Spinal cord (tissue), 10 donors: ENCODE measurements around the gene ARFRP1. TPM values are rescaled to one million over a fixed set of nuclear protein-coding genes. Genes with fewer than 3 reads are reported as not detected.

ENCODE experiments used
- DNase-seq, 6 donors: peaks; one replicate each; pipeline versions ENCODE4 v3.0.0 to v3.0.0-alpha.2; 2013 to 2015; ENCODE audit warnings: low spot score in 6 of 6, low read depth in 4 of 6
- H3K27ac ChIP-seq: one replicate; pipeline ENCODE4 v1.5.1; 2013; ENCODE audit warnings: low read depth, low read length, control low read depth
- H3K27me3 ChIP-seq: one replicate; pipeline ENCODE4 v1.6.1; 2013; ENCODE audit warnings: low read length; ENCODE audit not compliant: control insufficient read depth, insufficient read depth
- H3K36me3 ChIP-seq: one replicate; pipeline ENCODE4 v1.6.1; 2013; ENCODE audit warnings: low read length; ENCODE audit not compliant: control insufficient read depth, insufficient read depth
- H3K4me1 ChIP-seq: one replicate; pipeline ENCODE4 v1.6.1; 2013; ENCODE audit warnings: low read length; ENCODE audit not compliant: control insufficient read depth, insufficient read depth
- H3K4me3 ChIP-seq: one replicate; pipeline ENCODE4 v1.5.1; 2013; ENCODE audit warnings: low read depth, low read length, control low read depth
- H3K9me3 ChIP-seq: one replicate; pipeline ENCODE4 v1.6.1; 2013; ENCODE audit warnings: low read length; ENCODE audit not compliant: control insufficient read depth, insufficient read depth
- WGBS: methylation state at CpG from one replicate; pipeline ENCODE4 v1.1.5; 2013; ENCODE audit warnings: missing lambda C conversion rate; ENCODE audit not compliant: insufficient coverage; 5-methylcytosine and 5-hydroxymethylcytosine counted together
- polyA plus RNA-seq, 2 donors: library from polyadenylated mRNA; unstranded; fragments of 120-200 nt; gene quantifications; one replicate each; pipeline ENCODE4 v1.2.1, GENCODE V29; 2013; ENCODE audit not compliant: insufficient read length in 2 of 2
- total RNA-seq, 2 donors: library from RNA; depleted of rRNA in 1 of 2; stranded (reverse); fragments of 120-200 nt in 1 of 2; fragments of >200 nt in 1 of 2; gene quantifications; one replicate each; pipeline versions ENCODE4 v1.2.3 to v1.2.4, GENCODE V29; 2013 to 2014
- donor health status: healthy.

The ARFRP1 gene
- total and polyA plus RNA-seq, 4 donors: 19.5 to 57.8 (median 49.3) TPM

DNA sequence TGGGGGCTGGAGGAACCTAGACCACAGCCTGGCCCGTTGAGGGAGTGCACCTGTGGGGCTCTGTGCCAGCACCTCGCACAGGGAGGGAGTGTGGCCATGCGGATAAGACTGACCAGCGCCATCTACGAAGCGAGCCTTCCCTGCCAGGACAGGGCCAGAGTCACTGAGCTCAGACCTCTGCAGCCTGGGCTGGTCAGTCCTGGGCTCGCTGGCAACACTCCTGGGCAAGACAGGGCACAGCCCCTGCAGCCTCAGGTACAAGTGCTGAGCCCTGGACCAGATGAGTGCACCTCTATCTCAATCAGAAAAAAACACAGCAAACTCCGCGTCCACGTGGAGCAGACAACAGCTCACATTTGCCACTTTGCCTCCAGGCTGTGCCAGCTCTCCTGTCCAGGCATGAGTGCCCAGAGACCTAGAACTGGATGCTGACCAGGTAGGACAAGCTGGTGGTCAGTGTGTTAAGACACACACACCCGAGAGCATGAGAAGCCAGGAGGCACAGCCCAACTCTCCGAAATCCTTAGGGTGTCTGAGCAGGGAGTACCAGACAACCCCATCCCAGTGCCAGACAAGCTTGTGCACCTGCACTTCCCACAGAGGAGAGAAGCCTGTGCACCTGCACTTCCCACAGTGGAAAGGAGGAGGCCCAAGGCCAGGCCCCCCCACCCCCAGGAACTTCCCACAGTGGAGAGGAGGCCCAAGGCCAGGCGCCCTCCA is 4.9 kb downstream of the ARFRP1 start:
- Histone ChIP-seq H3K27ac (no peak overlapping the region), H3K9me3 (no peaks in the 10 kb centered on the region), H3K4me3 (no peak overlapping the region), H3K27me3 (no peaks in the 10 kb centered on the region), H3K4me1 (peaks cover 19% of the 10 kb centered on the region), H3K36me3 (peaks cover 86% of the 10 kb centered on the region)
- no peak for DNase-seq
- 90% methylated on average over 12 of the region's 13 CpGs for WGBS

GRCh38 chr20:63702036-63702665 is 5.6 kb downstream of the ARFRP1 start:
- Histone ChIP-seq H3K36me3 (peaks cover 94% of the 10 kb centered on the region), H3K27me3 (no peaks in the 10 kb centered on the region), H3K4me3 (no peak overlapping the region), H3K4me1 (peaks cover 26% of the 10 kb centered on the region), H3K9me3 (no peaks in the 10 kb centered on the region), H3K27ac (no peak overlapping the region)
- 92% methylated on average over 16 of the region's 16 CpGs for WGBS
- DNase-seq: no peak

DNA sequence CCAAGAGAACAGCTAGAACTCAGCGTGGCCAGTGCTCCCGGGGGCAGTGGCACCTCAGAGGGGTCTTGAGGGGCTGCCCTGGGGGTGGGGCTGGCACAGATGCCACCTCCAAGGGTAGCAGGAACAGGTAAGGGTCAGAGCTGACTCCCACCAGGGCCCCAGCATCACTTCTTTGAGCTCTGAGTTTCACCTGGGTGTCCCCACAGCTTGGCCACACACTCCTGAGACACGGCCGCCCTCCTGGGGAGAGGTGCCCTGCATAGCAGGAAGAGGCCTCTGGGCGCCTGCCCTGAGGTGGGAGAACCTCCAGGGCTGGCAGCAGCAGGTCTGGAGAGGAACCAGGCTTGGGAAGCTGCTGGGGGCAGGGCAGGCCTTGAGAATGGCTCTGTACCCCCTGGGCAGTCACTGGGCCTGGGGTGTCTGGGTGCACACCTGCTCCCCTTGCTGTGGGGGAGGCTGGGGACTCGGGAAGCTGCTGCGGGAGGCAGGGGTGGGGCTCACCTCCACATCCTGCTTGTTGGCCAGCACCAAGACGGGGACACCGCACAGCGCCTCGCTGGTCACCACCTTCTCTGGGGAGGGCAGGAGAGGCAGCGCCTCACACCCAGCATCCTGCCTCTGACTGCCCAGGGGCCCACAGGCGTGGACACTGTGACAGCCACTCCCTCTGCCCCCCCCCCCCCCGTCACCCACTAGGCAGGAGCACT is 6.3 kb downstream of the ARFRP1 start:
- Histone ChIP-seq H3K27ac (no peak overlapping the region), H3K27me3 (no peaks in the 10 kb centered on the region), H3K4me1 (peaks cover 26% of the 10 kb centered on the region), H3K9me3 (no peaks in the 10 kb centered on the region), H3K4me3 (no peak overlapping the region), H3K36me3 (peaks cover 100% of the 10 kb centered on the region)
- no peak for DNase-seq
- WGBS: 90% methylated on average over 13 of the region's 14 CpGs

- H3K4me3 ChIP-seq: no peak overlapping the region
- 69% methylated on average over 4 of the region's 5 CpGs for WGBS
- no peaks in the 10 kb centered on the region for H3K27me3 ChIP-seq
- H3K4me1 ChIP-seq: peaks cover 26% of the 10 kb centered on the region
- DNase-seq: no peak
- H3K27ac ChIP-seq: no peak overlapping the region
- H3K9me3 ChIP-seq: no peaks in the 10 kb centered on the region
- peaks cover 100% of the 10 kb centered on the region for H3K36me3 ChIP-seq
These were observed 6.8 kb downstream of the ARFRP1 start for GRCh38 chr20:63701051-63701328.

GRCh38 chr20:63700199-63701050 is 7.4 kb downstream of the ARFRP1 start:
- Histone ChIP-seq H3K27me3 (no peaks in the 10 kb centered on the region), H3K4me3 (no peak overlapping the region), H3K4me1 (peaks cover 25% of the 10 kb centered on the region), H3K9me3 (no peaks in the 10 kb centered on the region), H3K36me3 (peaks cover 100% of the 10 kb centered on the region), H3K27ac (no peak overlapping the region)
- DNase-seq: no peak
- WGBS: 87% methylated on average over 37 of the region's 43 CpGs

GRCh38 chr20:63699466-63700198 is 8.1 kb downstream of the ARFRP1 start:
- Histone ChIP-seq H3K27me3 (no peaks in the 10 kb centered on the region), H3K36me3 (peaks cover 100% of the 10 kb centered on the region), H3K4me3 (no peak overlapping the region), H3K27ac (no peak overlapping the region), H3K9me3 (no peaks in the 10 kb centered on the region), H3K4me1 (peaks cover 25% of the 10 kb centered on the region)
- WGBS: 75% methylated on average over 21 of the region's 24 CpGs
- no peak for DNase-seq

- Histone ChIP-seq H3K4me1 (peaks cover 25% of the 10 kb centered on the region), H3K9me3 (no peaks in the 10 kb centered on the region), H3K27ac (no peak overlapping the region), H3K27me3 (no peaks in the 10 kb centered on the region), H3K36me3 (peaks cover 100% of the 10 kb centered on the region), H3K4me3 (no peak overlapping the region)
- 78% methylated on average over 16 of the region's 19 CpGs for WGBS
- DNase-seq: no peak
These were observed 8.9 kb downstream of the ARFRP1 start for GRCh38 chr20:63698739-63699465.

GRCh38 chr20:63697868-63698545 is 9.8 kb downstream of the ARFRP1 start:
- peaks cover 97% of the 10 kb centered on the region for H3K36me3 ChIP-seq
- H3K9me3 ChIP-seq: no peaks in the 10 kb centered on the region
- no peak overlapping the region for H3K4me3 ChIP-seq
- DNase-seq: no peak
- no peaks in the 10 kb centered on the region for H3K27me3 ChIP-seq
- peaks cover 25% of the 10 kb centered on the region for H3K4me1 ChIP-seq
- H3K27ac ChIP-seq: no peak overlapping the region
- WGBS: 77% methylated on average over 25 of the region's 40 CpGs
